SJSA1 (cell line): Measurements from ENCODE around the gene GPSM1. TPM values are rescaled to one million over a fixed set of nuclear protein-coding genes. Genes with fewer than 3 reads are reported as not detected.

Experiments used
- DNase-seq, 2 experiments: peaks; one replicate each; pipeline ENCODE4 v3.0.0-alpha.2; 2015 to 2020; ENCODE audit warnings: low spot score in 2 of 2, low read depth in 1 of 2
- H3K27ac ChIP-seq: fragments of 250-450 bp; sonication (Bioruptor Pico); 2 replicates; pipeline ENCODE4 v1.5.1; 2020; ENCODE audit warnings: mild to moderate bottlenecking, moderate library complexity
- H3K27me3 ChIP-seq: fragments of 250-450 bp; sonication (Bioruptor Pico); replicated peaks from 2 replicates; pipeline ENCODE4 v1.5.1; 2020; ENCODE audit warnings: mild to moderate bottlenecking, moderate library complexity
- H3K36me3 ChIP-seq: fragments of 250-450 bp; sonication (Bioruptor Pico); 2 replicates; pipeline ENCODE4 v1.5.1; 2020; ENCODE audit warnings: mild to moderate bottlenecking
- H3K4me1 ChIP-seq: fragments of 250-450 bp; sonication (Bioruptor Pico); replicated peaks from 2 replicates; pipeline ENCODE4 v1.6.1; 2021; ENCODE audit warnings: mild to moderate bottlenecking
- H3K4me3 ChIP-seq: fragments of 250-450 bp; sonication (Bioruptor Pico); 2 replicates; pipeline ENCODE4 v1.5.1; 2020; ENCODE audit warnings: mild to moderate bottlenecking
- H3K9me3 ChIP-seq: fragments of 250-450 bp; sonication (Bioruptor Pico); replicated peaks from 2 replicates; pipeline ENCODE4 v1.5.1; 2020; ENCODE audit warnings: mild to moderate bottlenecking
- total RNA-seq: library from RNA; depleted of rRNA; stranded (reverse); fragments of >200 nt; shearing (Covaris generic); gene quantifications from 2 replicates; pipeline ENCODE4 v1.2.3, GENCODE V29; 2014

The GPSM1 gene
- total RNA-seq, 1 experiment from 2014 or later = 90.4 TPM

- Histone ChIP-seq H3K27ac (no peak overlapping the region), H3K9me3 (no peaks in the 10 kb centered on the region), H3K27me3 (peaks cover 11% of the 10 kb centered on the region; the same call in 1 of the 2 replicates), H3K4me3 (no peak overlapping the region), H3K4me1 (peaks cover 9% of the 10 kb centered on the region; the same call in 1 of the 2 replicates), H3K36me3 (no peaks in the 10 kb centered on the region)
- no peak for DNase-seq
Measured at GRCh38 chr9:136295542-136296433, 31.6 kb upstream of the GPSM1 start.

- Histone ChIP-seq H3K27ac (no peak overlapping the region), H3K36me3 (no peaks in the 10 kb centered on the region), H3K4me3 (no peak overlapping the region), H3K9me3 (no peaks in the 10 kb centered on the region), H3K27me3 (peaks cover 11% of the 10 kb centered on the region; the same call in 1 of the 2 replicates), H3K4me1 (peaks cover 9% of the 10 kb centered on the region; the same call in 1 of the 2 replicates)
- DNase-seq = no peak
Measured at GRCh38 chr9:136296434-136297015, 30.8 kb upstream of the GPSM1 start.

GRCh38 chr9:136297016-136297691 is 30.2 kb upstream of the GPSM1 start:
- Histone ChIP-seq H3K27ac (no peak overlapping the region), H3K36me3 (no peaks in the 10 kb centered on the region), H3K27me3 (peaks cover 9% of the 10 kb centered on the region; the same call in 1 of the 2 replicates), H3K9me3 (no peaks in the 10 kb centered on the region), H3K4me1 (peaks cover 9% of the 10 kb centered on the region; the same call in 1 of the 2 replicates), H3K4me3 (no peak overlapping the region)
- DNase-seq = no peak

GRCh38 chr9:136297766-136298735 is 29.3 kb upstream of the GPSM1 start:
- peaks cover 5% of the 10 kb centered on the region; the same call in 1 of the 2 replicates for H3K27me3 ChIP-seq
- no peak overlapping the region for H3K27ac ChIP-seq

GRCh38 chr9:136299116-136299515 is 28.2 kb upstream of the GPSM1 start:
- Histone ChIP-seq H3K4me3 (no peak overlapping the region), H3K36me3 (no peaks in the 10 kb centered on the region), H3K27me3 (peaks cover 5% of the 10 kb centered on the region; the same call in 1 of the 2 replicates), H3K9me3 (no peaks in the 10 kb centered on the region), H3K27ac (no peak overlapping the region), H3K4me1 (peaks cover 5% of the 10 kb centered on the region; the same call in 1 of the 2 replicates)
- DNase-seq = no peak

More at GRCh38 chr9:136297766-136298735, 29.3 kb upstream of the GPSM1 start:
- H3K4me3 ChIP-seq = no peak overlapping the region
- no peaks in the 10 kb centered on the region for H3K36me3 ChIP-seq
- H3K4me1 ChIP-seq = peaks cover 5% of the 10 kb centered on the region; the same call in 1 of the 2 replicates
- DNase-seq = no peak
- no peaks in the 10 kb centered on the region for H3K9me3 ChIP-seq

- peaks cover 5% of the 10 kb centered on the region; the same call in 1 of the 2 replicates for H3K4me1 ChIP-seq
- H3K4me3 ChIP-seq = no peak overlapping the region
- H3K27me3 ChIP-seq = peaks cover 5% of the 10 kb centered on the region; the same call in 1 of the 2 replicates
- no peak overlapping the region for H3K27ac ChIP-seq
- no peak for DNase-seq
- H3K9me3 ChIP-seq = no peaks in the 10 kb centered on the region
- no peaks in the 10 kb centered on the region for H3K36me3 ChIP-seq
Measured at GRCh38 chr9:136299541-136299940, 27.8 kb upstream of the GPSM1 start.

DNA sequence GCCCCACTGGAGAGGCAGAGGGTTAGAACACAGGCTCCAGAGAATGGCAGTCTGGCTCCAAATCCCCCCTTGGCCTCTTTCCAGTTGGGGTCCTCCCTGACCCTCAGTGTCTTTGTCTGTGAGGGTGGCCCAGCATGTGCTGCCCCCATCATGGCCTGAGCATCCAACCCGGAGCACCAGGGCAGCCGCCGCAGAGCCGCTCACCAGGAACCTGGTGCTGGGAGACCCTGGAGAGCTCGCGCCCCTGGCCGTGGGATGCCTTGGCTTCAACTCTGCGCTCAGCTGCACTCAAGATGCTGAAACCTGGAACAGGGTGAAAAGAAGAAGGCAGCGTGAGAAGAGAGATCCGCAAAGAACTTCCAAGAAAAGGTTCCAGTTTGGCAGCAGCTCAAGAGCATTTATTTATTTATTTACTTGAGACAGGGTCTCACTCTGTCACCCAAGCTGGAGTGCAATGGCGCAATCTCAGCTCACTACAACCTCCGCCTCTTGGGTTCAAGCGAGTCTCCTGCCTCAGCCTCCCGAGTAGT is 27.3 kb upstream of the GPSM1 start:
- Histone ChIP-seq H3K27me3 (peaks cover 5% of the 10 kb centered on the region; the same call in 1 of the 2 replicates), H3K36me3 (no peaks in the 10 kb centered on the region), H3K9me3 (no peaks in the 10 kb centered on the region), H3K27ac (no peak overlapping the region), H3K4me3 (no peak overlapping the region), H3K4me1 (peaks cover 5% of the 10 kb centered on the region; the same call in 1 of the 2 replicates)
- DNase-seq = no peak

DNA sequence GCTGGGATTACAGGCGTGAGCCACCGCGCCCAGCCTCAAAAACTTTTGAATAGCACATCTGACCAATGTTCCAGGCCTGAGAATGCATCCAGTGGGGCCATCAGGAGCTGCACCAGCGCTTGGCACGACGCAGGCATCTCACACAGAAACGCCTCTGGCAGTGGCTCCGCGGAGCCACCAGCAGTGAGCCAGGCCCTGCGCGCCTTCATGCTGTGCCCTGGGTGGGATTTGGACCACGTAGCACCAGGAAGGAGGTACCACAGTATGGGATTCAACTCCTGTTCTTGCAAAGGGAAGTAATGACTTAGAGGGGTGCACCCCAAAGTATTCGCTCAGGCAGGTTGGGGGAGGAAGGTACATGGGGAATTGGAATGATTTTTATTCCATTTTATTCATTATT is 26.5 kb upstream of the GPSM1 start:
- no peaks in the 10 kb centered on the region for H3K36me3 ChIP-seq
- peaks cover 5% of the 10 kb centered on the region; the same call in 1 of the 2 replicates for H3K4me1 ChIP-seq
- no peaks in the 10 kb centered on the region for H3K9me3 ChIP-seq
- DNase-seq = no peak
- no peak overlapping the region for H3K4me3 ChIP-seq
- H3K27ac ChIP-seq = no peak overlapping the region
- H3K27me3 ChIP-seq = peaks cover 5% of the 10 kb centered on the region; the same call in 1 of the 2 replicates

GRCh38 chr9:136302527-136302926 is 24.8 kb upstream of the GPSM1 start:
- H3K4me1 ChIP-seq = no peaks in the 10 kb centered on the region
- no peak overlapping the region for H3K27ac ChIP-seq
- H3K36me3 ChIP-seq = no peaks in the 10 kb centered on the region
- H3K27me3 ChIP-seq = no peaks in the 10 kb centered on the region; the same call in 1 of the 2 replicates
- H3K4me3 ChIP-seq = no peak overlapping the region
- no peaks in the 10 kb centered on the region for H3K9me3 ChIP-seq
- DNase-seq = no peak

DNA sequence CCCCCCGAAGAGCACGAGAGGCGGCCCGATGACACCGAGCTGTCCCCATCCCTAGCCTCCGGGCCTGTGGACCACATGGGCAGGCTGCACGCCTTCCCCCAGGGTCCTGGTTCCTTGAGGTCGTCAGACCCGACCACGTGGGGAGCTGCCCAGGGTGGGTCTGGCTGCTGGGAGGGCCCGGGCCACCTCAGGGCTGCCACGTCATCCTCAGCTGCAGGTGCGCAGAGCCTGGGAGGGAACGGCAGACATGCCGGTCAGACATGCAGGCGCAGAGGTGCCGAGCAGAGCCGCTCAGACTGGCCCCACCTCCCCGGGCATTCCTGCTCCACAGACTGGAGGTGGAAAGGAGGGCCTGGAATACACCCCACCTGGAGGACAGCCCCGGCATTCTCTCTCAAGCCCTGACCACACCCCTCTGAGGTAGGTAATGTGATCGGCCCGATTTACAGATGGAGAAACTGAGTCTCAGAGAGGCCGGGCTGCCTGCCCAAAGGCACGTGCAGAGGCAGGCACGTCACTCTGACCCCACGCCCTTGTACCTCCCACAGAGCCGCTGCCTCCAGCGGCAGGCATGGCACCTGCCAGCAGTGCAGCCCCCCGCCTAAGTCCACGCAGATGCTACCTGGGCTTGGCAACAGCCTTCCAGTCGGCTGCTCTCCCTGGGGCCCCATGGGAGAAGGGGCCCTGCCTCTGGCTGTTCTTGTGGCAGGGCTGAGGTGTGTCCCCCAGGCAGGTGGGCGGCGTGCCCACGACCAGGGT is 24.1 kb upstream of the GPSM1 start:
- Histone ChIP-seq H3K27ac (no peak overlapping the region), H3K9me3 (no peaks in the 10 kb centered on the region), H3K36me3 (no peaks in the 10 kb centered on the region), H3K4me3 (no peak overlapping the region), H3K4me1 (no peaks in the 10 kb centered on the region), H3K27me3 (no peaks in the 10 kb centered on the region; the same call in 1 of the 2 replicates)
- no peak for DNase-seq

- H3K27me3 ChIP-seq = no peaks in the 10 kb centered on the region; the same call in 1 of the 2 replicates
- no peaks in the 10 kb centered on the region for H3K36me3 ChIP-seq
- no peaks in the 10 kb centered on the region for H3K4me1 ChIP-seq
- H3K27ac ChIP-seq = no peak within 1 kb of the TSS
- no peak for DNase-seq
- H3K9me3 ChIP-seq = 0 out of 2 replicates have a peak, but pooled peaks cover 3% of the 10 kb centered on the region
- no peak within 1 kb of the TSS for H3K4me3 ChIP-seq
Measured at GRCh38 chr9:136303825-136304416, 23.4 kb upstream of the GPSM1 start, which contains the start of gene CCDC187. TSS of gene CCDC187 (minus strand) at chr9:136304094. CDS start at chr9:136303830, 264 bp downstream.
